ENCODE measurements around the gene D2HGDH. TPM values are rescaled to one million over a fixed set of nuclear protein-coding genes. Genes with fewer than 3 reads are reported as not detected.
A peak's percentile ranks its signal among the peaks of the same experiment; 100 is the strongest.

D2HGDH gene
- total and polyA plus RNA-seq, 2 of the 13 experiments (the other 11 are each of a cell fraction or from before 2014, with no cell fraction given) = 19.2 to 20.3 TPM

GRCh38 chr2:241702155-241703031, 32.0 kb upstream of the D2HGDH start (continued):
- TF ChIP-seq ZNF740 (CRISPR knock-in tag; IDR thresholded peaks at IDR 0.05) (0 out of 2 replicates have a peak, but pooled peaks have one; percentile 44), THAP7 (CRISPR knock-in tag; IDR thresholded peaks at IDR 0.05) (0 out of 2 replicates have a peak, but pooled peaks have one; percentile 57), KMT2A (CRISPR knock-in tag; IDR thresholded peaks at IDR 0.05) (no peak), BCL3 (CRISPR knock-in tag; IDR thresholded peaks at IDR 0.05) (peak; percentile 73; the same call in 1 of the 2 replicates), BRD4 (CRISPR knock-in tag; IDR thresholded peaks at IDR 0.05) (peak; percentile 51; the same call in 1 of the 2 replicates), NR2F1 (CRISPR knock-in tag; IDR thresholded peaks at IDR 0.05) (0 out of 4 replicates have a peak, but pooled peaks of 1 of the 2 experiments have one; percentile 11), TBX3 (IDR thresholded peaks at IDR 0.05; ENCODE audit: borderline replicate concordance) (no peak), LBX2 (CRISPR knock-in tag; IDR thresholded peaks at IDR 0.05; ENCODE audit: borderline replicate concordance) (0 out of 2 replicates have a peak, but pooled peaks have one; percentile 30), KDM4B (CRISPR knock-in tag; IDR thresholded peaks at IDR 0.05) (0 out of 2 replicates have a peak, but pooled peaks have one; percentile 33), HES4 (CRISPR knock-in tag; IDR thresholded peaks at IDR 0.05; ENCODE audit: borderline replicate concordance) (no peak; the same call in 1 of the 2 replicates)
- TF ChIP-seq, protein P1, sequence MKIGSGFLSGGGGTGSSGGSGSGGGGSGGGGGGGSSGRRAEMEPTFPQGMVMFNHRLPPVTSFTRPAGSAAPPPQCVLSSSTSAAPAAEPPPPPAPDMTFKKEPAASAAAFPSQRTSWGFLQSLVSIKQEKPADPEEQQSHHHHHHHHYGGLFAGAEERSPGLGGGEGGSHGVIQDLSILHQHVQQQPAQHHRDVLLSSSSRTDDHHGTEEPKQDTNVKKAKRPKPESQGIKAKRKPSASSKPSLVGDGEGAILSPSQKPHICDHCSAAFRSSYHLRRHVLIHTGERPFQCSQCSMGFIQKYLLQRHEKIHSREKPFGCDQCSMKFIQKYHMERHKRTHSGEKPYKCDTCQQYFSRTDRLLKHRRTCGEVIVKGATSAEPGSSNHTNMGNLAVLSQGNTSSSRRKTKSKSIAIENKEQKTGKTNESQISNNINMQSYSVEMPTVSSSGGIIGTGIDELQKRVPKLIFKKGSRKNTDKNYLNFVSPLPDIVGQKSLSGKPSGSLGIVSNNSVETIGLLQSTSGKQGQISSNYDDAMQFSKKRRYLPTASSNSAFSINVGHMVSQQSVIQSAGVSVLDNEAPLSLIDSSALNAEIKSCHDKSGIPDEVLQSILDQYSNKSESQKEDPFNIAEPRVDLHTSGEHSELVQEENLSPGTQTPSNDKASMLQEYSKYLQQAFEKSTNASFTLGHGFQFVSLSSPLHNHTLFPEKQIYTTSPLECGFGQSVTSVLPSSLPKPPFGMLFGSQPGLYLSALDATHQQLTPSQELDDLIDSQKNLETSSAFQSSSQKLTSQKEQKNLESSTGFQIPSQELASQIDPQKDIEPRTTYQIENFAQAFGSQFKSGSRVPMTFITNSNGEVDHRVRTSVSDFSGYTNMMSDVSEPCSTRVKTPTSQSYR (CRISPR knock-in tag; IDR thresholded peaks at IDR 0.05; ENCODE audit: borderline replicate concordance) = no peak; the same call in 1 of the 2 replicates
- TF ChIP-seq, protein P2, sequence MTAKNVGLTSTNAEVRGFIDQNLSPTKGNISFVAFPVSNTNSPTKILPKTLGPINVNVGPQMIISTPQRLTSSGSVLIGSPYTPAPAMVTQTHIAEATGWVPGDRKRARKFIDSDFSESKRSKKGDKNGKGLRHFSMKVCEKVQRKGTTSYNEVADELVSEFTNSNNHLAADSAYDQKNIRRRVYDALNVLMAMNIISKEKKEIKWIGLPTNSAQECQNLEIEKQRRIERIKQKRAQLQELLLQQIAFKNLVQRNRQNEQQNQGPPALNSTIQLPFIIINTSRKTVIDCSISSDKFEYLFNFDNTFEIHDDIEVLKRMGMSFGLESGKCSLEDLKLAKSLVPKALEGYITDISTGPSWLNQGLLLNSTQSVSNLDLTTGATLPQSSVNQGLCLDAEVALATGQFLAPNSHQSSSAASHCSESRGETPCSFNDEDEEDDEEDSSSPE (CRISPR knock-in tag; IDR thresholded peaks at IDR 0.05) = peak; percentile 52; the same call in 1 of the 2 replicates
- TF ChIP-seq, protein P3, sequence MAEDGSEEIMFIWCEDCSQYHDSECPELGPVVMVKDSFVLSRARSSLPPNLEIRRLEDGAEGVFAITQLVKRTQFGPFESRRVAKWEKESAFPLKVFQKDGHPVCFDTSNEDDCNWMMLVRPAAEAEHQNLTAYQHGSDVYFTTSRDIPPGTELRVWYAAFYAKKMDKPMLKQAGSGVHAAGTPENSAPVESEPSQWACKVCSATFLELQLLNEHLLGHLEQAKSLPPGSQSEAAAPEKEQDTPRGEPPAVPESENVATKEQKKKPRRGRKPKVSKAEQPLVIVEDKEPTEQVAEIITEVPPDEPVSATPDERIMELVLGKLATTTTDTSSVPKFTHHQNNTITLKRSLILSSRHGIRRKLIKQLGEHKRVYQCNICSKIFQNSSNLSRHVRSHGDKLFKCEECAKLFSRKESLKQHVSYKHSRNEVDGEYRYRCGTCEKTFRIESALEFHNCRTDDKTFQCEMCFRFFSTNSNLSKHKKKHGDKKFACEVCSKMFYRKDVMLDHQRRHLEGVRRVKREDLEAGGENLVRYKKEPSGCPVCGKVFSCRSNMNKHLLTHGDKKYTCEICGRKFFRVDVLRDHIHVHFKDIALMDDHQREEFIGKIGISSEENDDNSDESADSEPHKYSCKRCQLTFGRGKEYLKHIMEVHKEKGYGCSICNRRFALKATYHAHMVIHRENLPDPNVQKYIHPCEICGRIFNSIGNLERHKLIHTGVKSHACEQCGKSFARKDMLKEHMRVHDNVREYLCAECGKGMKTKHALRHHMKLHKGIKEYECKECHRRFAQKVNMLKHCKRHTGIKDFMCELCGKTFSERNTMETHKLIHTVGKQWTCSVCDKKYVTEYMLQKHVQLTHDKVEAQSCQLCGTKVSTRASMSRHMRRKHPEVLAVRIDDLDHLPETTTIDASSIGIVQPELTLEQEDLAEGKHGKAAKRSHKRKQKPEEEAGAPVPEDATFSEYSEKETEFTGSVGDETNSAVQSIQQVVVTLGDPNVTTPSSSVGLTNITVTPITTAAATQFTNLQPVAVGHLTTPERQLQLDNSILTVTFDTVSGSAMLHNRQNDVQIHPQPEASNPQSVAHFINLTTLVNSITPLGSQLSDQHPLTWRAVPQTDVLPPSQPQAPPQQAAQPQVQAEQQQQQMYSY (CRISPR knock-in tag; IDR thresholded peaks at IDR 0.05) = no peak
- TF ChIP-seq, protein P4, sequence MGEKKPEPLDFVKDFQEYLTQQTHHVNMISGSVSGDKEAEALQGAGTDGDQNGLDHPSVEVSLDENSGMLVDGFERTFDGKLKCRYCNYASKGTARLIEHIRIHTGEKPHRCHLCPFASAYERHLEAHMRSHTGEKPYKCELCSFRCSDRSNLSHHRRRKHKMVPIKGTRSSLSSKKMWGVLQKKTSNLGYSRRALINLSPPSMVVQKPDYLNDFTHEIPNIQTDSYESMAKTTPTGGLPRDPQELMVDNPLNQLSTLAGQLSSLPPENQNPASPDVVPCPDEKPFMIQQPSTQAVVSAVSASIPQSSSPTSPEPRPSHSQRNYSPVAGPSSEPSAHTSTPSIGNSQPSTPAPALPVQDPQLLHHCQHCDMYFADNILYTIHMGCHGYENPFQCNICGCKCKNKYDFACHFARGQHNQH (CRISPR knock-in tag; IDR thresholded peaks at IDR 0.05) = peak; percentile 47; the same call in 1 of the 2 replicates

Measured in HepG2 (cell line).